SH-SY5Y (cell line): Measurements from ENCODE around the gene MX2.

ENCODE experiments used
- GATA2 ChIP-seq: IDR thresholded peaks from 2 replicates; pipeline ENCODE4 v1.6.1; 2011; ENCODE audit warnings: mild to moderate bottlenecking, low read depth, low read length
- GATA3 ChIP-seq: IDR thresholded peaks from 2 replicates; pipeline ENCODE4 v1.6.1; 2011; ENCODE audit warnings: low read depth, mild to moderate bottlenecking, low read length, moderate library complexity

DNA sequence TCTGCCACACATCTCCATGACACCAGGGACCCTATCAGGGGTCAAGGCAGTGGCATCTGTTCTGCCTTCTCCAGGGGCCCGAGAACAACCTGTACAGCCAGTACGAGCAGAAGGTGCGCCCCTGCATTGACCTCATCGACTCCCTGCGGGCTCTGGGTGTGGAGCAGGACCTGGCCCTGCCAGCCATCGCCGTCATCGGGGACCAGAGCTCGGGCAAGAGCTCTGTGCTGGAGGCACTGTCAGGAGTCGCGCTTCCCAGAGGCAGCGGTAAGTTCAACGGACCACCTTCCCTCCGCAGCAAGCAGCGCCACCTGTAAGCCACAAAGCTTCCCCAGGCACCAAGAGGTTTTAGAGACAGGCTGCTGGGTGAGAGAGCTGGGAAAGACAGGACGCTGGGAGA is 15.9 kb downstream of the MX2 start:
- TF ChIP-seq GATA2 (no peak), GATA3 (no peak)
